Stimulated activated CD4-positive, alpha-beta T cell treated with anti-CD3 and anti-CD28 coated beads, Interleukin-15, amount 100 ng/mL, for 1 hour (primary cell): ENCODE measurements around the gene DGKA.
"Not testable (repeated sequence)": the region's sequence is repeated elsewhere in the genome, so short reads cannot be mapped to it uniquely, and the experiment has no call there.

ENCODE experiments used
- DNase-seq, 2 donors: peaks; one replicate each; pipeline ENCODE4 v3.0.0-alpha.2; 2020; ENCODE audit warnings: low read depth in 1 of 2, low spot score in 1 of 2

The DGKA gene

GRCh38 chr12:55996715-55997534, 66.0 kb downstream of the DGKA start, which contains the start of gene SUOX:
SUOX (plus strand) TSS chr12:55997276; CDS start chr12:56002222, 4,946 bp downstream.
- DNase-seq: no peak

- no peak for DNase-seq
Measured at GRCh38 chr12:55997535-55997859, 66.5 kb downstream of the DGKA start.

- not testable (repeated sequence) for DNase-seq
Measured at GRCh38 chr12:55999522-55999921, 68.6 kb downstream of the DGKA start.

GRCh38 chr12:55999999-56000540, 69.1 kb downstream of the DGKA start:
- not testable (repeated sequence) for DNase-seq

- DNase-seq: no peak
Measured at GRCh38 chr12:56001487-56002100, 70.6 kb downstream of the DGKA start.

GRCh38 chr12:56003376-56003775, 72.4 kb downstream of the DGKA start:
- DNase-seq: not testable (repeated sequence)
